Central memory CD8-positive, alpha-beta T cell (primary cell): Measurements from ENCODE around the gene PSMB10.
A peak's percentile ranks its signal among the peaks of the same experiment; 100 is the strongest.

ENCODE experiments used
- ATAC-seq: fragments of 150-1000 bp; cut with Tn5 transposase; replicated peaks from 2 replicates; pipeline ENCODE4 v1.10.0; 2022; ENCODE audit warnings: mild to moderate bottlenecking, moderate FRiP score, moderate number of reproducible peaks; ENCODE audit not compliant: poor library complexity, severe bottlenecking; ENCODE audit errors: extremely low read depth
- DNase-seq, 2 donors: peaks; one replicate each; pipeline ENCODE4 v3.0.0; 2021; ENCODE audit warnings: low spot score in 2 of 2
- H3K27ac Mint-ChIP-seq: one replicate; pipeline ENCODE4 v1.8.0; 2022; ENCODE audit warnings: low read depth, mild to moderate bottlenecking, moderate library complexity, mixed read lengths
- H3K27me3 Mint-ChIP-seq: one replicate; pipeline ENCODE4 v1.8.0; 2022; ENCODE audit warnings: mixed read lengths
- H3K36me3 Mint-ChIP-seq: one replicate; pipeline ENCODE4 v1.8.0; 2022; ENCODE audit warnings: mild to moderate bottlenecking, moderate library complexity, mixed read lengths; ENCODE audit not compliant: insufficient read depth
- H3K4me1 Mint-ChIP-seq: one replicate; pipeline ENCODE4 v1.8.0; 2022; ENCODE audit warnings: mixed read lengths
- H3K4me3 Mint-ChIP-seq: one replicate; pipeline ENCODE4 v1.8.0; 2022; ENCODE audit warnings: mild to moderate bottlenecking, moderate library complexity, mixed read lengths
- H3K9me3 Mint-ChIP-seq: one replicate; pipeline ENCODE4 v1.8.0; 2022; ENCODE audit warnings: mixed read lengths

PSMB10 gene

DNA sequence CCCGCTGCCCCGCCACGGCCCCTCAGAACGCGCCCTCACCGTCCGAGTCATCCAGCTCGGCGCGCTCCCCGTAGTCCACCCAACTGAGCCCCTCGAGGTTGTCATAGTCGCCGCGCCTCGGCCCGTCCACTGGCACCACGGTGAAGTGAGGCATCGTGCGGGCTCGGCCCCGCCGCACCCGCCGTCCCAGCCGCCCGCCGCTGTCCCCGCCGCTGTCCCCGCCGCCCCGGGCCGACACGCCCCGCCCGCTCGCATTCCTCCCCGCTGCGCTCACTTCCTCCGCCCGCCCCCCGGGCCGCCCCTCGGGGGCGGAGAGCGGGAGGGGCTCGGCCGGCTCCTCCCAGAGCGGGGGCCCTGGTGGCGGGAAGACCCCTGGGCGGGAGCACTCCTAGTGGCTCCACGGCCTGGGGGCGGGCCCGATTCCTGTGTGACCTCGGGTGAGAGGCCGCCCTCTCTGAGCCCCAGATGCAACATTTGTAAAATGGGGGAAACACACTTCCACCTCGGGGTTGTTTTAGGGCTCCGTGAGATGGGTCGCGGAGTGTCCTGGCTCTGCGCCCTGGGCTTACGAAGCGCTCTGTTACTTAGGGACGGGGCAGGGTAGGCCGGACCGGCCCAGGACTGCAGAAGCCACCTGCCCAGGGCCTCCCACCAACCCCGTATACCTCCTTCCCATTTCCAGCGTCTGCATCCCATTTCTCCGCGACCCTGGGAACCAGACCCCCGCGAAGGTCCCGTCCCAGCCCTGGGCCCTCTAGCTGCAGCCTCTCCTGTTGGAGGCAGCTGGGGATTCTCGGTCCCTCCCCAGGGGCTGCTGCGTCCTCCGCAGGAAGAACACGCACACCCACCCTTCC, 32.0 kb upstream of the PSMB10 start, which contains the start of gene SLC12A4:
Gene SLC12A4 (minus strand): TSS at position 238 of the 854 bp plus-strand sequence. CDS start 84 bp downstream, at position 154.
- H3K4me1 Mint-ChIP-seq: peaks cover 34% of the 10 kb centered on the region
- peaks cover 9% of the 10 kb centered on the region for H3K36me3 Mint-ChIP-seq
- DNase-seq: peak; percentile 71 to 81
- H3K27me3 Mint-ChIP-seq: no peaks in the 10 kb centered on the region
- H3K9me3 Mint-ChIP-seq: no peaks in the 10 kb centered on the region
- peak; percentile 85 for ATAC-seq
- H3K27ac Mint-ChIP-seq: peak within 1 kb of the TSS; percentile 77
- H3K4me3 Mint-ChIP-seq: peak within 1 kb of the TSS; percentile 85

DNA sequence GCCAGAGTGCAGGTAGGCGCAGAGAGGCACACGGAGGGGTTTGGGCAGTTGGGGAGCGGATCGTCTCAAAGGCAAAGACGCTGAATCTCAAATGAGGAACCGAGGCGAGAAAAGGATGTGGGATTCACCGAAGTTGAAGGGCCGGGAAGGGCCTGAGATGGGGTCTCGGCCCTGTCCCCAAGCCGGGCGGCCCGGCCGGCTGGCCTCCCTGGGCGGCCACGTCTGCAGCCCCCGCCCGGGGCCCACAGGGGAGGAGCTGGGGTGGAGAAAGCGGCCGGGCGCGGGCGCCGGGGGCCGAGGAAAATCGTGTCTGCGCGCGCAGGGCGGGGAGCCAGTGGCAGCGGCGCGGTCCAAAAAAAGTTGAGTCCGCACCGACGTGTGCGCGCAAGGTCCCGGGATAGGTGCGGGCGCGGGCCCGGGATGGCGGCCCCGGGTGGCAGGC, 31.3 kb upstream of the PSMB10 start:
- no peak for DNase-seq
- Mint-ChIP-seq H3K27me3 (no peaks in the 10 kb centered on the region), H3K9me3 (no peaks in the 10 kb centered on the region), H3K36me3 (peaks cover 9% of the 10 kb centered on the region), H3K27ac (peak overlapping the region; percentile 77), H3K4me3 (peak overlapping the region; percentile 85), H3K4me1 (peaks cover 35% of the 10 kb centered on the region)
- ATAC-seq: peak; percentile 17

DNA sequence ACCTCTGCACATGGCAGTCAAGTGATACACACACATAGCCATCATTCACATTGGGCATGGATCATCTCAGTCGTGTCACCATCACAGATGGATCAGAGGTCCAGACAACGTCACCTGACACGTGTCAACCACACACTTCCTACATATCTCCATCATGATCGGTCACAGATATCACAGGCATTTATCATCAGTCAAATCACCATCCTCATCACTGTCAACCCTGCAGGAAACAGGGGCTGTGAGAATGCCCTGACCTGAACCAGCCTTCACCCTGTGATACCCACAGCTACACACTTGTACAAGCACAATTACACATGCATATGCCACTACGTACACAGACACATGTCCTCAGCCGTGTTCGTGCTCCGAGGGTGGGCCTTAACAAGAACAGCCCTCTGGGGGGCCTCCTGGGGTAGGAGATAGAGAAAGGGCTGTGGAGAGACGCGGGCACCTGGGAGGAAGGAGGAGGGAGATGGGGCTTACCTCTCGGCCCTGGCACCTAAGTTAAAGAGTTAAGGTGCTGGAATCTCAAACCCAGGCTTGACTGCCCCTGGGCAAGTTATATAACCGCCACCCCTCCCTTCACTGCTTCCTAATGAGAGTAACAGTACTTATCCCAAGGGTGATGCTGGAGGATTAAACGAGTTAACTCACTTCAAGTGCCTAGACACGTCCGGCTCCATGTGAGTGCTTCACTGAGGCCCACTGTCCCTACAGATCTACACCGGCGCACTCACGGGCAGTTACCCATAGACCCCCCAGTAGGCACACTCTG, 30.7 kb upstream of the PSMB10 start:
- Mint-ChIP-seq H3K4me1 (peaks cover 39% of the 10 kb centered on the region), H3K9me3 (no peaks in the 10 kb centered on the region), H3K27ac (peak overlapping the region; percentile 77), H3K4me3 (peak overlapping the region; percentile 85), H3K27me3 (no peaks in the 10 kb centered on the region), H3K36me3 (peaks cover 9% of the 10 kb centered on the region)
- peak; percentile 12 for ATAC-seq
- DNase-seq: no peak

DNA sequence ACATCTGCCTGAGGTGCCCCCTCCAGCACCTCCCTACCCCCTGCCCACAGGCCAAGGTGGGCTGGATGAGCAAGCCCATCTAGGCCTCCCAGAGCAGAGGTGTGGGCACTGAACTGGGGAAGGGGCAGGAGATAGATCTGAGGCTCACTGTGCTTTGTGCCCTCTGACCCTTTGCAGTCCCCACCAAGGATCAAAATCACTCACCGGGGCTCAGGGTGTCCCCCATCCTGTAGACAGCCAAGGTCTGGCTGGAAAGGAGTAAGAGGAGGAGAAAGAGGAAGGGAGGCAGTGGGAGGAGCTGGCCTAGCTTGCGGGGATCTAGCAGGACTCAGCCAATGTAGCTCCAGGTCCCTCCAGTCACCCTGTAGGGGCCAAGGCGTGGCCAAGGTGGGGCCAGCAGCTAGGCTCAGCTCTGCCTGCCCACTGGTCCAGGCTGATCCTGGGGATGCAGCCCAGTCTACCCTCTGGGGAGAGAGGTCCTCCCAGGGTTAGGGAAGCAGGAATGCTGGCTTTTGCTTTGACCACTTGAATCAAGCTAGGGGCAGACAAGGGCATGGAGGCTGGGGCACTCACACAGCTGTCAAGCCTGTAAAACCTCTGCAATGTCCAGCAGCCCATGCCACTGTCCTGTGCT, 30.0 kb upstream of the PSMB10 start:
- H3K27ac Mint-ChIP-seq: peak overlapping the region; percentile 77
- no peaks in the 10 kb centered on the region for H3K9me3 Mint-ChIP-seq
- peaks cover 9% of the 10 kb centered on the region for H3K36me3 Mint-ChIP-seq
- no peaks in the 10 kb centered on the region for H3K27me3 Mint-ChIP-seq
- DNase-seq (no peak), ATAC-seq (no peak)
- peak overlapping the region; percentile 85 for H3K4me3 Mint-ChIP-seq
- peaks cover 39% of the 10 kb centered on the region for H3K4me1 Mint-ChIP-seq

- H3K4me1 Mint-ChIP-seq: peaks cover 39% of the 10 kb centered on the region
- H3K27me3 Mint-ChIP-seq: no peaks in the 10 kb centered on the region
- peaks cover 9% of the 10 kb centered on the region for H3K36me3 Mint-ChIP-seq
- H3K4me3 Mint-ChIP-seq: no peak overlapping the region
- H3K9me3 Mint-ChIP-seq: no peaks in the 10 kb centered on the region
- no peak overlapping the region for H3K27ac Mint-ChIP-seq
- ATAC-seq (no peak), DNase-seq (no peak)
Observed at GRCh38 chr16:67965668-67966548, 29.3 kb upstream of the PSMB10 start.

- DNase-seq (no peak), ATAC-seq (no peak)
- Mint-ChIP-seq H3K27ac (no peak overlapping the region), H3K9me3 (no peaks in the 10 kb centered on the region), H3K27me3 (no peaks in the 10 kb centered on the region), H3K4me1 (peaks cover 35% of the 10 kb centered on the region), H3K4me3 (no peak overlapping the region), H3K36me3 (peaks cover 7% of the 10 kb centered on the region)
Observed at GRCh38 chr16:67964477-67965131, 28.0 kb upstream of the PSMB10 start.

- Mint-ChIP-seq H3K4me3 (no peak overlapping the region), H3K4me1 (peaks cover 27% of the 10 kb centered on the region), H3K9me3 (no peaks in the 10 kb centered on the region), H3K27me3 (no peaks in the 10 kb centered on the region), H3K36me3 (peaks cover 6% of the 10 kb centered on the region), H3K27ac (no peak overlapping the region)
- ATAC-seq: no peak
- no peak for DNase-seq
Observed at GRCh38 chr16:67963662-67964321, 27.1 kb upstream of the PSMB10 start.

DNA sequence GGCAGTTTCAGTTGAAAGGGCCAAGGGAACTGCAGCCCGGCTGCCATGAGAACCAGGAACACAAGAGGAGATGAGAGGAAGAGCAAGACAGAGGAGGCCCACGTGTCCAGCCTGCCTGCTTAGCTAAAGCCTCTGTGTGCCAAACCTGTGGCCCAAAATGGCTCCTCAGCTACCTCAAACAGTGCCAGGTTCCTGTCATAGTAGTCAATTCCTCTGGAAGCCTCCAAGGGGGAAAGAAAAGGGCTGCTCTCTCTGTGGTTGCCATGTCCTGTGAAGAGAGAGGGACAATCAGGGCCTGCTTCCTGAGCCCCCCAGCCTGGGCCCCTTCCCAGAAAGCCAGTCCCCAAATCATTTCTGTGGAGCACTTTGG, 26.6 kb upstream of the PSMB10 start:
- Mint-ChIP-seq H3K27me3 (no peaks in the 10 kb centered on the region), H3K27ac (no peak overlapping the region), H3K4me3 (no peak overlapping the region), H3K9me3 (no peaks in the 10 kb centered on the region), H3K4me1 (peaks cover 27% of the 10 kb centered on the region), H3K36me3 (peaks cover 6% of the 10 kb centered on the region)
- DNase-seq: no peak
- ATAC-seq: no peak

DNA sequence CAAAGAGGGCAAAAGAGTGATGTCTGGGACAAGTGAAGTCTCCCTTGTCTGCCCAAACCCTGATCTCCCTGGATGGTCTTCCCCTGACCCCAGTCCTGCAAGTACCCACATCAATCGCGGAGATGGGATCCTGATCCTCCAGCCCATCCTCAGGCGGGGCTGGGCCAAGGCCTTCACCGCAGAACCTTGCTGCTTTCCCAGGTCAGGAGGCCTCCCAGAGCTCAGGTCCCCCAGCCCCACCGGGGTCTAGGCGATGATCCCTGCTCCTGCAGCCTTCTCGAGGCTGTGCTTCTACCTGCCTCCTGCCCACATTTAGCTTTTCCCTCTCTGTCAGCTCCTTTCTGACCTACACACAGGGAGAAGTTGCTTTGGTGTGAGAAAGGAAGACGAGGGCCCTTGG, 25.5 kb upstream of the PSMB10 start:
- H3K36me3 Mint-ChIP-seq: peaks cover 3% of the 10 kb centered on the region

GRCh38 chr16:67961551-67961957, 24.9 kb upstream of the PSMB10 start:
- no peak overlapping the region for H3K27ac Mint-ChIP-seq
- H3K27me3 Mint-ChIP-seq: no peaks in the 10 kb centered on the region
- DNase-seq: no peak
- H3K4me1 Mint-ChIP-seq: peaks cover 12% of the 10 kb centered on the region
- no peaks in the 10 kb centered on the region for H3K9me3 Mint-ChIP-seq
- ATAC-seq: no peak
- peaks cover 3% of the 10 kb centered on the region for H3K36me3 Mint-ChIP-seq
- no peak overlapping the region for H3K4me3 Mint-ChIP-seq

More for the DNA sequence above, 25.5 kb upstream of the PSMB10 start:
- Mint-ChIP-seq H3K9me3 (no peaks in the 10 kb centered on the region), H3K4me3 (no peak overlapping the region), H3K4me1 (peaks cover 18% of the 10 kb centered on the region), H3K27me3 (no peaks in the 10 kb centered on the region), H3K27ac (no peak overlapping the region)
- DNase-seq (no peak), ATAC-seq (no peak)
